ENCODE results near the gene JPH3.

The JPH3 gene

DNA sequence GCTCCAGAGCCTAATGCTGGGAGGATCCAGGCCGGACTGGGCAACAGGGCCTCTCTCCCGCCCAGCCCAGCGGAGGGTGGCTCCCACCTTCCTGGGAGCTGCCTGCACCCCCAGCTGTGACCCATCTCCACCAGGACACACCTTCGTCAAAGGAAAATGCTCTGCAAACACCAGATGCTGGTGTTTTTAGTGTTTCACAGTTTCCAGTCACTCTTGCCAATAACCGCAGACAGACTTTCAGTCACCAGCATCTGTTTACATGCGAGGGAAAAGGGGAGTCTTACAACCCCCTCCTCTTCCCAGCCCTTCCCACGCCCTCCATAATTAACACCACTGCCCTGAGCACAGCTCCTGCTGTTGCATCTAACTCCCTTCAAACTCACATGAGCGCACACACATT, 138.1 kb downstream of the JPH3 start:
- Histone ChIP-seq H3K36me3 (ENCODE audit: insufficient read depth, low read length) (peaks cover 11% of the 10 kb centered on the region), H3K9ac (ENCODE audit: low read length) (no peak overlapping the region), H3K4me3 (ENCODE audit: low read depth in 1 of 2, low read length in 2 of 2) (no peak overlapping the region), H3K27me3 (ENCODE audit: control insufficient read depth in 1 of 2, insufficient read depth in 2 of 2, low read length in 2 of 2) (no peaks in the 10 kb centered on the region), H3K4me1 (ENCODE audit: insufficient read depth, low read length) (peaks cover 12% of the 10 kb centered on the region), H3K9me3 (ENCODE audit: low read length) (no peaks in the 10 kb centered on the region), H3K27ac (ENCODE audit: low read depth, low read length) (no peak overlapping the region)

DNA sequence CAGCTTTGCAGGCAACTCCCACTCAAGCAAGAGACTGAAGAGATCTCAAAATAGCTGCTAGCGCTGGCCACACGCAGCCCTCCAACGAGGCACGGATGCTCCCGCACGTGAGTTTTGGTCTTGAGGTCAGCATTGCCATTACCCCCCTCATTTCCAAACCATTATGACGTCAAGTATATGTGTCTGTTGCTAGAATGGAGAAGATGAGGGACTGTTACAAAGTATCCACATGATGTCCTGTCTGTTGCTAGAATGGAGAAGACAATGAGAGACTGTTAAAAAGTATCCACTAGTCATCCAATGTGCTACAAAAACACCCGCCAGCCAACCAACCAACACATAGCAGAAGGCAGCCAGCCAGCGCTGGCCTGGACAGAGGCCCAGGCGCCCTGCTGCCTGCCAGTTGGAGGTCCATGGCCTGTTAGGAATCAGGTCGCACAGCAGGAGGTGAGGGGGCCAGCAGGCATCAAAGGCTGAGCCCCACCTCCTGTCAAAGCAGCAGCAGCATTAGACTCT, 138.7 kb downstream of the JPH3 start:
- no peaks in the 10 kb centered on the region for H3K27me3 ChIP-seq (ENCODE audit: control insufficient read depth in 1 of 2, insufficient read depth in 2 of 2, low read length in 2 of 2)
- H3K36me3 ChIP-seq (ENCODE audit: insufficient read depth, low read length), result peaks cover 14% of the 10 kb centered on the region
- H3K27ac ChIP-seq (ENCODE audit: low read depth, low read length), result no peak overlapping the region
- H3K9me3 ChIP-seq (ENCODE audit: low read length), result no peaks in the 10 kb centered on the region
- H3K9ac ChIP-seq (ENCODE audit: low read length), result no peak overlapping the region
- peaks cover 12% of the 10 kb centered on the region for H3K4me1 ChIP-seq (ENCODE audit: insufficient read depth, low read length)
- no peak overlapping the region for H3K4me3 ChIP-seq (ENCODE audit: low read depth in 1 of 2, low read length in 2 of 2)

DNA sequence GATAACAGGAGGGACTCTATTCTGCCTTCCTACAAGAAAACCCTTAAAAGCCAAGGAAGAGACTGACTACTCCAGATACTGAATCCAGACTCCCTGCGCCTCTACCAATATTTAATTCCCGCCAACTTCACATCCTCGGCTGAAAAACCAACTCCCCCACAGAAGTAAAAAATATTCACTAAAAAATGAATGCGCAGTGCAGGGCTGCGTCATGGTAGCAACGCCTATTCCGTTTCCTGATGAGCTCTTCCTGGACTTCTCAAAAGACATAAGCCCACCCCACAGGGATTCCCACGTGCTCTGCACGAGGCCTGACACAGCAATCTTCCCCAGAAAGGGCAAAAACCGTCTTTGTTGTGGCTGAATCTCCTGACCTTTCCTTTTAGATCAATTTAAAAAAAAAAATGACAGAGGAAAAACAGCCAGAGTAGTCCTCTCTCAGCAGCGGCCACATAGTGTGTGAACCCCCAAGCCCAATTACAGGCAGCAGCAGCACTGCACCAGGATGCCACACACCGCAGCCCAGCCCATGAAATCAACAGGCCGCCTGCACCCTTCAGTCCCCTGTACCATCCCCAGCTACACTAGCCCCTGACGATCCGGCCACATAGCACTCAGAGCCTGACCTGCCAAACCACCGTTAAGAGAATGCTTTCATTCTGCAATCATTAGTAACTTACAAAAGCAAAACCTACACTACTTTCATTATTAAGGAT, 139.6 kb downstream of the JPH3 start:
- no peak overlapping the region for H3K27ac ChIP-seq (ENCODE audit: low read depth, low read length)
- H3K36me3 ChIP-seq (ENCODE audit: insufficient read depth, low read length), result peaks cover 13% of the 10 kb centered on the region
- no peak overlapping the region for H3K9ac ChIP-seq (ENCODE audit: low read length)
- peaks cover 12% of the 10 kb centered on the region for H3K4me1 ChIP-seq (ENCODE audit: insufficient read depth, low read length)
- H3K27me3 ChIP-seq (ENCODE audit: control insufficient read depth in 1 of 2, insufficient read depth in 2 of 2, low read length in 2 of 2), result no peaks in the 10 kb centered on the region
- H3K4me3 ChIP-seq (ENCODE audit: low read depth in 1 of 2, low read length in 2 of 2), result no peak overlapping the region
- H3K9me3 ChIP-seq (ENCODE audit: low read length), result no peaks in the 10 kb centered on the region

DNA sequence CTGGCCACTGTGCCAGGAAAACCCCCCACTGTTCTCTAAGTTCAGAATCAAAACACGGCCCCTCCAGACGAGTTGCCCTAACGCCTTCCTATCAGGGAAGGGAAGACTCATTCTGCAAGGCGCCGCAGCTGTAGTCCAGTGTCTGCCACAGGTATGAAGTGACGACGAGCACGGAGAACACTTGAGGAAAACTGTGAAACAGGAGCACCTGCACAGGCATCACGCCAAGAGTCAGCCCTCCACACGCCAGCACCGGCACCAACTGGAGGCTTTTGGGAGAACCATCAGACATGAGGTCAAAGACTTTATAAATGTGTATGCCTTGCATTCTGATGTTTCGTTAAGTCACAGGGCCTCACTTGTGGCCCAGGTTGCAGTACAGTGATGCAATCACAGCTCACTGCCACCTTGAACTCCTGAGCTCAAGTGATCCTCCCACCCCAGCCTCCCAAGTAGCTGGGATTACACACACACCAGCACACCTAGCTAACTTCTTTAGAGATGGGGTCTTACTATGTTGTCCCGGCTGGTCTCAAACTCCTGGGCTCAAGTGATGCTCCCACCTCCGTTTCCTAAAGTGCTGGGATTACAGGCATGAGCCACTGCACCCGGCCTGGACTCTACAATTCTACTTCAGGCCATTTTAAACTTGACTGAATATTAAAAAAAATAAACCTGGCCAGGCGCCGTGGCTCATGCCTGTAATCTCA, 140.6 kb downstream of the JPH3 start:
- peaks cover 12% of the 10 kb centered on the region for H3K4me1 ChIP-seq (ENCODE audit: insufficient read depth, low read length)
- no peak overlapping the region for H3K4me3 ChIP-seq (ENCODE audit: low read depth in 1 of 2, low read length in 2 of 2)
- H3K36me3 ChIP-seq (ENCODE audit: insufficient read depth, low read length), result peaks cover 24% of the 10 kb centered on the region
- no peaks in the 10 kb centered on the region for H3K27me3 ChIP-seq (ENCODE audit: control insufficient read depth in 1 of 2, insufficient read depth in 2 of 2, low read length in 2 of 2)
- no peaks in the 10 kb centered on the region for H3K9me3 ChIP-seq (ENCODE audit: low read length)
- no peak overlapping the region for H3K27ac ChIP-seq (ENCODE audit: low read depth, low read length)
- no peak overlapping the region for H3K9ac ChIP-seq (ENCODE audit: low read length)

DNA sequence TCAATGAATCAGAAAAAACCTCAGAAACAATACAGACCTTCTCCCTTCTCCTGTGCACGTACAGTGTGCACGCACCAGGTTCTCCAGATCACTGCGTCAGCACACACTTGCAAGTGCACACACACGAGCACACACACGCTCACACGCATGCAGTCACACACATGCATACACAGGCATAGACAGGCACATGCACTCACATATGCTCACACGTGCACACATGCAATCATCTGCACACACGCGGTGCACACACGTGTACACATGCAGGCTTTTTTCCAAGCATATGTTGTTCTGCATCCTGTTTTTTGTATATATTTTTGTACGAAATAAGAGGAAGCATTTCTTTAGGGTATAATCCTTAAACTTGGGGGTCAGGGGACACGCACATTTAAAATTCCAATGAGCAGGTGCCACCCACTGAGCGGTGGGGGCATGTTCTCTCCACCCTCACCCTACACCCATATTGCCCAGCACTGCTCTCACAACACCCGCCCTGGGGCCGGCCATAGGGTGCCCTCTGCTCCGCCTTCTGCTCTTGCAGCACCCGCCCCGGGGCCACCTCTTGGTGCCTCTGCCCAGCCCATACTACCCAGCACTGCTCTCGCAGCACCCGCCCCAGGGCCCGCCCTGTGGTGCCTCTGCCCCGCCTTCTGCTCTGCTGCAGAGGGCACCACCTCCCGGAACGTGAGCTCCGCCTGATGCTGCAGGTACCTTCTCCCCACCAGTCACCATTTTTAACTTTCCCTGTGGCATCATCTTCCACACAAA, 142.6 kb downstream of the JPH3 start:
- H3K9ac ChIP-seq (ENCODE audit: low read length), result no peak overlapping the region
- H3K36me3 ChIP-seq (ENCODE audit: insufficient read depth, low read length), result peaks cover 42% of the 10 kb centered on the region
- H3K4me1 ChIP-seq (ENCODE audit: insufficient read depth, low read length), result peaks cover 12% of the 10 kb centered on the region
- no peaks in the 10 kb centered on the region for H3K27me3 ChIP-seq (ENCODE audit: control insufficient read depth in 1 of 2, insufficient read depth in 2 of 2, low read length in 2 of 2)
- H3K9me3 ChIP-seq (ENCODE audit: low read length), result no peaks in the 10 kb centered on the region
- no peak overlapping the region for H3K4me3 ChIP-seq (ENCODE audit: low read depth in 1 of 2, low read length in 2 of 2)
- no peak overlapping the region for H3K27ac ChIP-seq (ENCODE audit: low read depth, low read length)

DNA sequence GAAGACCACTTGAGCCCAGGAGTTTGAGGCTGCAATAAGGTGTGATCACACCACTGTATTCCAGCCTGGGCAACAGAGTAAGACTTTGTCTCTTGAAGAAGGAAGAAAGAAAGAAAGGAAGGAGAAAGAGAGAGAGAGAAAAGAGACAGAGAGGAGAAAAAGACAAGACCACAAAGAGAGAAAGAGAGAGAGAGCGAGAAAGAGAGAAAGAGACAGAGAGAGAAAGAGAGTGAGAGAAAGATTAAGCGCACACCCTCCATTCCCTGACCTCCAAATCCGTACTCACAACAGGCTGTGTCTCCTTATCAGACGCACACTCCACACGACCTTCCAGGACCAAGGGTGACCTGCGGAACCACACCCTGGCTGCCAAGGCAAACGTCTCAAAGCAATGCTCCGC, 143.9 kb downstream of the JPH3 start:
- no peaks in the 10 kb centered on the region for H3K9me3 ChIP-seq (ENCODE audit: low read length)
- H3K4me1 ChIP-seq (ENCODE audit: insufficient read depth, low read length), result no peaks in the 10 kb centered on the region
- peaks cover 53% of the 10 kb centered on the region for H3K36me3 ChIP-seq (ENCODE audit: insufficient read depth, low read length)
- no peak overlapping the region for H3K27ac ChIP-seq (ENCODE audit: low read depth, low read length)
- no peak overlapping the region for H3K9ac ChIP-seq (ENCODE audit: low read length)
- H3K4me3 ChIP-seq (ENCODE audit: low read depth in 1 of 2, low read length in 2 of 2), result no peak overlapping the region
- H3K27me3 ChIP-seq (ENCODE audit: control insufficient read depth in 1 of 2, insufficient read depth in 2 of 2, low read length in 2 of 2), result no peaks in the 10 kb centered on the region
